BE2C (cell line): ENCODE data around the gene WDR4.

Experiments used
- DNase-seq: peaks from one replicate; pipeline ENCODE4 v3.0.0-alpha.2; 2020
- H3K27me3 ChIP-seq: fragments of 250-450 bp; sonication (Bioruptor Pico); 2 replicates; pipeline ENCODE4 v1.5.1; 2020; ENCODE audit warnings: mild to moderate bottlenecking
- H3K36me3 ChIP-seq: fragments of 250-450 bp; sonication (Bioruptor Pico); 2 replicates; pipeline ENCODE4 v1.5.1; 2020; ENCODE audit warnings: mild to moderate bottlenecking
- H3K4me1 ChIP-seq: fragments of 250-450 bp; sonication (Bioruptor Pico); 2 replicates; pipeline ENCODE4 v1.5.1; 2020
- H3K4me3 ChIP-seq: 2 replicates; pipeline ENCODE4 v1.5.1; 2011; ENCODE audit warnings: low read depth, low read length
- H3K9me3 ChIP-seq: fragments of 250-450 bp; sonication (Bioruptor Pico); 2 replicates; pipeline ENCODE4 v1.5.1; 2020
- CTCF ChIP-seq: IDR thresholded peaks from 2 replicates; pipeline ENCODE4 v1.5.1; 2012; ENCODE audit warnings: mild to moderate bottlenecking, low read depth, low read length

Gene WDR4

GRCh38 chr21:42857216-42857615 lies 22.1 kb downstream of the WDR4 start:
- no peak for TF ChIP-seq CTCF
- DNase-seq, result no peak
- Histone ChIP-seq H3K36me3 (peaks cover 95% of the 10 kb centered on the region), H3K4me1 (no peaks in the 10 kb centered on the region), H3K9me3 (no peaks in the 10 kb centered on the region), H3K27me3 (no peaks in the 10 kb centered on the region), H3K4me3 (no peak overlapping the region)

GRCh38 chr21:42855937-42856335 lies 23.4 kb downstream of the WDR4 start:
- Histone ChIP-seq H3K4me3 (no peak overlapping the region), H3K4me1 (no peaks in the 10 kb centered on the region), H3K27me3 (no peaks in the 10 kb centered on the region), H3K36me3 (peaks cover 99% of the 10 kb centered on the region), H3K9me3 (no peaks in the 10 kb centered on the region)
- DNase-seq, result no peak
- TF ChIP-seq CTCF, result no peak

GRCh38 chr21:42855171-42855936 lies 24.0 kb downstream of the WDR4 start:
- no peaks in the 10 kb centered on the region for H3K4me1 ChIP-seq
- H3K4me3 ChIP-seq, result no peak overlapping the region
- no peak for DNase-seq
- TF ChIP-seq CTCF, result no peak
- H3K36me3 ChIP-seq, result peaks cover 99% of the 10 kb centered on the region
- no peaks in the 10 kb centered on the region for H3K9me3 ChIP-seq
- no peaks in the 10 kb centered on the region for H3K27me3 ChIP-seq

GRCh38 chr21:42854246-42855010 lies 24.9 kb downstream of the WDR4 start:
- DNase-seq, result no peak
- Histone ChIP-seq H3K4me1 (no peaks in the 10 kb centered on the region; the same call in 1 of the 2 replicates), H3K9me3 (no peaks in the 10 kb centered on the region), H3K27me3 (no peaks in the 10 kb centered on the region), H3K4me3 (no peak overlapping the region), H3K36me3 (peaks cover 99% of the 10 kb centered on the region)
- no peak for TF ChIP-seq CTCF

- TF ChIP-seq CTCF, result no peak
- no peak for DNase-seq
These were observed 25.7 kb downstream of the WDR4 start for GRCh38 chr21:42853621-42854020.

More at GRCh38 chr21:42853621-42854020, 25.7 kb downstream of the WDR4 start:
- Histone ChIP-seq H3K36me3 (peaks cover 95% of the 10 kb centered on the region), H3K27me3 (no peaks in the 10 kb centered on the region), H3K4me3 (no peak overlapping the region), H3K9me3 (no peaks in the 10 kb centered on the region), H3K4me1 (no peaks in the 10 kb centered on the region; the same call in 1 of the 2 replicates)
